ENCODE measurements around the gene PTPRE.

PTPRE gene

DNA sequence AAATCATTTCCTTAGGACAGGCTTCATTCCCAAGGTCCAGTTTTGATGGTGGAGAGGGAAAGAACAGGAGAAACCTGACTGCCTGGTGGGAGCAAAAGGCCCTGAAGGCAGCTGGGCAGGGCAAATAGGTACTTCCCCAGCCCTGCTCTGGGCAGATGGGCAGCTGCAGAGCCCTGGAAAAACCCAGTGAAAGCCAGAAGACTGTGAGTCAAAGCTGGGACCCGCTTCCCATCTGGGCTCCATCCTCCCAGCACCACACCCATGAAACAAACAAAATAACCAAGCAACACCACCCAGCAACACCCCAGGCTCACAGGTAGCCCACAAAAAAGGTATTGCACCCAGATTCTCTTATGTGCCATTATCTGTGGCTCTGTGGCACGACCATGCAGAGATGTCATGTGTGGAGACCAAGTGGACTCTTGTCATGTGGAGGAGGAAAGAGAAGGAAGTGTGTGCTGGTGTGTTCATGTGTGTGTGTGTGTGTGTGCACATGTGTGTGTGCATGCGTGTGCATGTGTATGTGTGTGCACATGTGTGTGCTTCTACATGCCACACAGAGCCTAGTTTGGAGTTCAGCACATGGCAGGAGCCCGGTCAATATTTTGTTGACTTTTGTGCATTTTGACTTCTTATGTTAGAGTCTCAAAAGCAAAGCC is 24.0 kb upstream of the PTPRE start:
- peak; percentile 85 for DNase-seq

DNA sequence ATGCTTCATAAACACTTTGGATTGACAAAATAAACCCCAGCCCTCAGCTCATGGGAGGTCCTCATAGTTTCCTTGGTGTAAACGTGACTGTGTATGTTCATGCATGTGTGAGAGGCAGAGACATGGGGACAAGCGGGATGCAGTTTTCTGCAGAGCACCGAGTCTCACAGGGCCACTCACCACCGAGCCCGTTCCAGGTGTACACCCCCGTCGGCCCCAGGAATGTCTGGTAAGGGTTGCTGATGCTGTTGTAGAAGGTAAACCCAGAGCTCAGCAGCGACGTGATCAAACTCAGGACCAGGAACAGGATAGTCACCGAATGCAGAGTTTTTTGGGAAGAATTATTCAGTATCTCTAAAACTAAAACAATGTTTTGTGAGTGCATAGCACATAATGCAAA is 23.4 kb upstream of the PTPRE start:
- no peak for DNase-seq

DNA sequence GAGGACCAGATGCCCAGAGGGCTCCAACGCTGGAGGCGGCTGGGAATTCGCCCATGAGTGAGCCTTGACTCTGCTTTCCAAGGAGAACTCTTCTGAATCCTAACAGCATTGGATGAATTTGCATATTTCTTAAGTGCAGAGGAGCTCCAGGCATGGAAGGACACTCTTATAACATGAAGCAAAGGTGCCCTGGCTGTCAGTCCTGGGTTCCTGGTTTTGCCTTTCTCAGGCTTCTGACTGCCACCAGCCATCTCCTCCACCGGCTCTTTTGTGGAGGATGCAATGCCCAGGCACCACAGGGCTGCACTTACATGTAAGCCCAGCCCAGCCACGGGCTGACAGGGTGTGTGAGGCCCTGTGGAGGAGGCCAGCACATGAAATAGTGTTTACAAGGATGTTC is 22.4 kb upstream of the PTPRE start:
- no peak for DNase-seq

DNA sequence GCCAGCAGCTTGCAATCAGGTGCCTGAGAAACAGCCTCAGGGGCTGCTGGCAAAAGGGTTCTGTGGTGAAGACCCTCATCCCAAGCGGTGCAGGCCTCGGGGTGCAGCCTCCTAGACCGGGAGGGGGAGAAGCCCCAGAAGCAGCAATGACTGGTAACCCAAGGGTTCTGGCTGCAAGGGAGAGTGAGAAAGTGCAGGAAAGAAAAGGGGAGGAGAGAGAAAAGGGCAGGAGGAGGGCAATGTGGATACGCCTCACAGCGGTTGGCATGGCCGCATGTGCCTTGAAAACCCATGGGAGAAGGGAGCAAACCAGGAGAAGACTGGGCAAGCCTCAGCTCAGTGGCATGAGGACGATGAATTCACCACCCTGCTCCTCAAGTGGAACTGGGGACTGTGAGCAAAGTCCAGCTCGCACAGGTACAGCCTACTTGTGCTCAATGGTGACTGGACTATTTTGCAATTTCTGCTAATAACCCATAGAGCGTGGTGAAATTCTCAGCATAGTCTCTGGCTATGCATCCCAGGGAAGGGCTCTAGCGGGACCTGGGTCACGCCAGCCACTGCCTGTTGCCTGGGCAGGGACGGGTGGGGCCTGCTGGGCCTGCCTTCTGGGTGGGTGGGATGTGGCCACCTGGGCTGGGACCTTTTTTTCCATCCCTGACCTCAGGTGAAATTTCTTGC is 20.4 kb upstream of the PTPRE start:
- no peak for DNase-seq

DNA sequence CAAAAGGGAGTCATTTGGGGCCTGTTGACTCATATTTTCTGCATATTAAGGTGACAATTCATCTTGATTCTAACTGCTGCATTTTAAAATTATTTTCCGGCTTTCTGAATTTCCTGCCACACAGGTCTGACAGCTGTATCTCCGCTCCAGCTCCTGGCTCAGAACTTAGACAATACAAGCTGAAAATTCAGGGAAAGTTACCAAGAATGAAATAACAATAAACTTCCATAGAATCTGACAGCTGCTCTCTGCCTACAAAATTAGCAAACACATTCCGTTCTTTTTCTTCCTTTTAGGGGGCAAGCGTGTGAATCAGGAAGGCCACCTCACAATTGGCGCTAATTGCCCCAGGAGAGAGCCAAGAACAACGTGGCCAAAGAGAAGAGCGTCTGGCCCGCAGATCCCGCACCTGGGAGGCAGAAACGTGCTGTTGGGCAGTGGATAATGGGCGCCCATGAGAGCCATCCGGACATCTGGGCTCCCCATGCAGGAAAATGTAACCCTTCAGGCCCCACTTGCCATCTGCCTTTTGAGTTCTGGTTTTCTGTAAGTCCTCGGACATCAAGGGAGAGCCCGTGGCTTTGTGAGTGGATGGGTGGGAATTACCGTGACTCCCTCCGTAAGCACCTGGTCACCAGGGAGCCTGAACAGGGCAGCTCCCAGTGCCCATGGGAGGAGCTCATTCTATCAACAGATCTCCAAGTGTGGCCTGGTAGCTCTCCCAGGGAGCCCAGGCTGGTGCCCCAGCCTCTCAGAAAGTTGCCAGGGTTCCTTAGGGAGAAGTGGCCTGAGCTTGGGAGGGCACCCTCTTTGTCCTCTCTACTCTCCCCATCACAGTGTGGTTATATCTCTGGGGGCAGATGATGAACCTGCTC is 19.1 kb upstream of the PTPRE start:
- DNase-seq, result no peak

DNA sequence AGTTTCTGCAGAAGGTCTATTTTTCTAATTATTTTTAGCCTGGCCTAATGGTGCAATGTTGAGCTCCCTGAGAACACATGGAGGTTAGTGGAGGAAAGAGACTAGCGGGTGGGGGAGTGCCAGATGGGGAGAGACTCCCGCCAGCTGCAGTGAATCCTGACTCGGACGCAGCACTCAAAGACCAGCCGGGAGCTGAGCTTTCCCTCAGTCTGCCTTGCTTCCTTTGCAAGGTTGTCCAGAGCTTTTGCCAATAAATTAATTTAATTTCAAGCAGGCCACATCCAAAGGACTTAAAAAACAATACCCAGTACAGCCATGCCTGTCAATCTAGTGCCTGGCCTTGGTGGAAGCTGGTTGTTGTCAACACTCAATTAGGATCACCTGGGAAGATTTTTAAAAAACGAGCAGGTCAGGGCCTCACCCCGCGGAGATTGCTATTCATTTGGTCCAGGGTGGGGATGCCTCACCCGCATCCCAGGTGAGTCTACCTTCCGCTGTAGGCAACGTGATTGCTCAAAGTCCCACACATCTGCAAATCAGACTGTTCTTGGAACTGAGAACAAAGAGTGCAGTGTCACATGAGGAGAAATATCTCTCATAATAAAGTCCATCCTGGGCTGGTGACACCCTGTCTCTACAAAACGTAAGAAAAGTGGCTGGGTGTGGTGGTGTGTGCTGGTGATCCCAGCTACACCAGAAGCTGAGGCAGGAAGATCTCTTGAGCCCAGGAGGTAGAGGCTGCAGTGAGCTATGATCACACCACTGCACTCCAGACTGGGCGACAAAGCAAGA is 18.2 kb upstream of the PTPRE start:
- DNase-seq, result no peak

DNA sequence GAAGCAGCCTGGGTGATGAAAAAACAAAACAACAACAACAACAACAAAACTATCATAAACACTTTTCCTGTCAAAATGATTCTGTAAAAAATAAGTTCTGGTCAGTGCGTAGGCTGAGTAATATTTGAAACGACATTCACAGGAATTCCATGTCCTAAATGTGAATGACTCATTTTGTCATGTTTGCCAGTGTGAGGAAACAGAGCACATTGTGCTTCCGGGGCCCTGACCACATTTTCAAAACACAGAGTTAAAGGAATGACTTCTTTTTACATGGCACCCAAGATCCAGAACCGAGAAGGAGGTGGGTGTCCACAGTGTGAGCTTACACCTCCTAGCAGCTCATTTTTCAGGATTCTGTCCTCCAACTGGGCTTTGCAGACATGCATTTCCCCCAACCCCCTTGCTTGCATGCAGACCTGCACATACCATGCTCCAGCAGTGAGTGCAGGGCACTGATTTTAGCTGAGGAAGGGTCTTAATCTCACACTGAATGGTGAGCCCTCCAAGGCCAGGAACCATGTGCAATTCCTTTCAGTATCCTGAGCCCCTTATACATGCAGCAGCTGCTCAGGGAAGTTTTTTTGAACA is 17.2 kb upstream of the PTPRE start:
- DNase-seq, result peak; percentile 82

DNA sequence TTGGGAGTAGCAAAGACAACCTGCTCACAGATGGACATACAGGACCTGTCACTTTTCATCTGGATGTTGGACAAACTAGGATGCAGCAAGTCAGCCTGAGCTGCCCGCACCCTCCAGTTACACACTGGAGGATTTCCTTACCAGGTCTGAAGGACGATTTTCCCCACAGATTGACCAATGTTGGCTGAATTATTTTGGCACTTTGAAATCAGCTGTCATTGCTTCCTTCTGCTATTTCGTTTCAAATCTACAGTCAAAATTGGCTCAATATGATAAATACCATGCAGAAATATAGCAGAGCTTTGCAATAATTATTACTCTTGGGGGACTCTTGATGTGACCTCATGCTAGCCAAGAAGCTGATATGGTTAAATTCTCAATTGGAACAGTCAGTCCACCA is 16.7 kb upstream of the PTPRE start:
- DNase-seq, result no peak

DNA sequence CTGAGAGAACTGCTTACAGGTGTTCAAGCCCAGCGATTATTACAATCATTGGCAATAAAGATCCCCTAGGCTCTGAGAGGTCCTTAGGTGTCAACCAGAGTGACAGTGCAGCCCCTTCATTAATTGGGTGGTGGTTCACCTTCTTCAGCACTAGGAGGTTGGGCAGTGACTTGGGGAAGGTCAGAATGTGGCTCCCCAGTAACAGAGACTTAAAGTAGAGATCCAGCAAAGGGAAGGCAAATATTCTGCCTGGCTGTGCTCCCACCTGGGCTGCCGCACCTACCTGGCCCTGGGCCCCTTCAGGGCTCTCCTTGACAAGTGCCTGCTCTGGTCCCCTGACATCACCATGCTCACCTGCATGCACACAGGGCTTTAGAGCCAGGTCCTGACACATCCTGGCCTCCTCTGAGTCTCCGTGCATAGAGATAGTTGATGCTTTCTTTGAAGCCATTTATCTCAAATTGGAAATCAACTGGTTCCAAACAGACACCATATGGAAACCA is 16.0 kb upstream of the PTPRE start:
- no peak for DNase-seq

DNA sequence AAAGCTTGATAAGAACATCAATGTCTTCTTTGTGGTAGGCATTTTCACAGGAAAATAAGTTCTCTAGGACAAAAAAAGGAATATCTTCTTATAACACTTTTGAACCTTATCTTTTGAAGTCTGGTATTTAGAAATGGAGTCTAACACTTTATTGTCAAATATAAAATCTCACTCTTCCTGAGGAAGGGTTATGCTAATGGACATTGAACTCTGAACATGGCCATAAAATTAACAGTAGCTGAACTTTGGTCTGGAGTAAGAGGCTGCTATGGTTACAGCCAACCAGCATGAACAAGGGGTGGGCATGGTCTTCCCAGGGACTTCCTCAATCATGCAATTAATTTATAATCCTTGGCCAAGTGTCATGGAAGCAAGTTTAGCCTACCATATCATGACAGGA is 14.2 kb upstream of the PTPRE start, which contains the start of gene CLRN3:
TSS of gene CLRN3 (minus strand) at position 199 of the 400 bp plus-strand sequence. CDS start at position 42, 157 bp downstream.
- DNase-seq, result no peak

DNA sequence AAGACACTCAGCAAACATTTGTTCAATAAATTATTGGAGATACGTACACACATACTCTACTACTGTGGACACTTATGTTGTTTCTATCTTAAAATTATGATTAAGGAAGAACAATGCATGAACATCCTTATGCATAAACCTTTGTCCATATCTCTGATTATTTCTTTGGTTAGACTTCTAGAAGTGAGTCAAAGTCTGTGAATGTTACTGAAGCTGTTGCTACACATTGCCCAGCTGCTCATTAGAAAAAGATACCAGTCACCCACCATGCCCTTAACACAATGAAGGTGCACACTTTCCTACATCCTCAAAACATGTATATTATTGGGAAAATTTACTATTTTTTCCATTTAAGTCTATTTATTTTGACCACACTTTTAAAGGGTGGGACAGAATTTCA is 12.8 kb upstream of the PTPRE start:
- no peak for DNase-seq

DNA sequence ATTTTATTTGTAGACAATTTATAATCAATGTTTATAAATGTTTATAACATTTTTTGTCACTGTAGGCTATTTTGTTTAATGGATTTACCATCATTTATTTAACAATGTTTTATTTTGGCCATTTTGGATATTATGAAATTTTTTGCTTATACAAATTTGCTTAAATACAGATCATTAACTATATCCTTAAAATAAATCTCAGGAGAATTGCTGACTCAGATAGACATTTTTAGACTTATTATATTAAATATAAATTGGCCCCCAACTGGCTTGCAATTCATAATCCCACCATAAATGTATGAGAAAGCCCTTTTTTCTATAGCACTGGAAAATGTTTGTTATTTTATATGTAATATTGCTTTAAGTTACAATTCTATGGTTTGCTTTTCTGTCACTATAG is 10.3 kb upstream of the PTPRE start:
- no peak for DNase-seq

DNA sequence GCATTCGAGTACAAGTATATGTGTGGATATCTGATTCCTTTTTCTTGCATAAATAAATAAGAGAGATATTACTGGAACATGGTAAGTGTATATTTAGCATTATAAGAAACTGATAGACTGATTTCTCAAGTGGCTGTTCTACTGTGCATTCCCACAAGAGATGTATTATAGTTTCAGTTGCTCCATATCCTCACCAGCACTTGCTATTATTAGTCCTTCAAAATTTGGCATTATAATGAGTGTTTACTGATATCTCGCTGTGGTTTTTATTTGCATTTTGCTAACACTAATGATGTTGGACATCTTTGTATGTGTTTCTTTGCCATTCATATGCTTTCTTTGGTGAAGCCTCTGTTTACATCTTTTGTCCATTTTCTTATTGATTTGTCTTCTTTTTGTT is 9.7 kb upstream of the PTPRE start:
- no peak for DNase-seq

DNA sequence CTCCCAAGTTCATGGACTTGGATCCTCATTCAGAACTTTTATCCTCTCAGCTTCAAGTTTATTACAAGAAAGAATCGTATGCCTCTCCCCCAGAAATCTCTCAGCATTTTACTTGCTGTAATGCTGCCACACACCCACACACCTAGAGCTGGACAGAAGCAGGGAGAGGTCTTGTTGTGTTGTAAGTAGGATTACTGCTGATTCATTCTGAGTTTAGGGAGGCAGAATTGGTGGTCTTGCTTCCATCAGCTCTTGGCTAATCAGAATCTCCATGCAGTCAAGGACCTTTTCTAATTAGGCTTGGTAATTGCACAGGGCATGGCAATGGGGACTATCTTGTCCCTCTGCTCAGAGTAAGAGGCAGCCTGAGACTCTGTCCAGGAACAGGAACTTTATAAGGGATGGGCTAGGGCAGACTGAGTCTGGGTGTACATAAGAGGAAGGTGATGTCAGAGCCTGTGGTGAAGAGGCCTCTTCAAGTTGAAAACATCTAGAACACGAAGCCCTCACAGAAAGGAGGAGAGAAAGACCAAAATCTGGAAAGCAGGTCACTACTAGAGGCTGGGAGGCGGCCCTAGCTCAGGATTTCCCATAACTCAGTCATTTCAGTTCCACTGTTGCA is 7.0 kb upstream of the PTPRE start:
- peak; percentile 79 for DNase-seq

DNA sequence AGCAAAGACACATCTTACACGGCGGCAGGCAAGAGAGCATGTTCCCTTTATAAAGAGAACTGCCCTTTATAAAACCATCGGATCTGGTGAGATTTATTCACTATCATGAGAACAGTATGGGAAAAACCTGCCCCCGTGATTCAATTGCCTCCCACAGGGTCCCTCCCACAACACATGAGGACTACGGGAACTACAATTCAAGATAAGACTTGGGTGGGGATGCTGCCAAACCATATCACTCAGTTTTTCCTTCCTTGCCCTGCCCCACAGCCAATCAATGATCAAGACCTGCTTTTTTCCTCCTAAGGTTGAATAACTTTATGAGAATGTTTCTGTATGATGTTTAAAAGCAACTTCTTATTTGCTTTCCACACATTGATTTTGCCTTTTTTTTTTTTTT is 3.1 kb upstream of the PTPRE start:
- DNase-seq, result no peak

DNA sequence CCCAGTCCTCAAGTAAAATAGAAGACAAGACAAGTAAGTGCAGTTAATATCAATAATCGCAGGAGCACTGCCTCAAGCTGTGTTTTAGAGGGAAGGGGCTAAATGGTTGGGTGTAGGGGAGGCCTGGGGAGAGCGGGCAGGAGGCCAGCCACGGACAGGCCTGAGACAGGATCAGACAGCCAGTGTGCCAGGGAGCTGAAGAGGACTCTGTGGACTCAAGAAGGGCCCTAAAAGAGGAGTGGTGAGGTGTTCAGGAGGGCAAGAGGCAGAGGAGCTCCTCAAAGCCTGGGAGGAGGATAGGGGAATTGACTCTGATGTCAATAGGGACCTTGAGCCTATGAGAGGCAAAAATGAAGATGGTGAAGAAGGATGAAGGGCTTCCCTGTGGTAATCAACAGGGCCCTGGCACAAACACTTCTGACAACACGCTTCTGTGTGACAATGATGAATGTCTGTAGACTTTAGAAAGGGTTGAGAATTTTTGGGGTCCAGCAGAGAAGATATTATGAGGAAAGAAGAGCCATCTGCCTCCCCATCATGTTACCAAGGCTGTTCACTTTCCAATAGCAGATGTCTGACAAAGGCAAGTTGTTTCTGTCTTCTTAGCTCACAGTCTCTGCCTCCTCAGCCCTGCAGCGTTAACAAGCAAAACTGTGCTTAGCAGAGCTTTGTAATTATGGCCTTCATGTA is 2.4 kb upstream of the PTPRE start:
- DNase-seq, result no peak

DNA sequence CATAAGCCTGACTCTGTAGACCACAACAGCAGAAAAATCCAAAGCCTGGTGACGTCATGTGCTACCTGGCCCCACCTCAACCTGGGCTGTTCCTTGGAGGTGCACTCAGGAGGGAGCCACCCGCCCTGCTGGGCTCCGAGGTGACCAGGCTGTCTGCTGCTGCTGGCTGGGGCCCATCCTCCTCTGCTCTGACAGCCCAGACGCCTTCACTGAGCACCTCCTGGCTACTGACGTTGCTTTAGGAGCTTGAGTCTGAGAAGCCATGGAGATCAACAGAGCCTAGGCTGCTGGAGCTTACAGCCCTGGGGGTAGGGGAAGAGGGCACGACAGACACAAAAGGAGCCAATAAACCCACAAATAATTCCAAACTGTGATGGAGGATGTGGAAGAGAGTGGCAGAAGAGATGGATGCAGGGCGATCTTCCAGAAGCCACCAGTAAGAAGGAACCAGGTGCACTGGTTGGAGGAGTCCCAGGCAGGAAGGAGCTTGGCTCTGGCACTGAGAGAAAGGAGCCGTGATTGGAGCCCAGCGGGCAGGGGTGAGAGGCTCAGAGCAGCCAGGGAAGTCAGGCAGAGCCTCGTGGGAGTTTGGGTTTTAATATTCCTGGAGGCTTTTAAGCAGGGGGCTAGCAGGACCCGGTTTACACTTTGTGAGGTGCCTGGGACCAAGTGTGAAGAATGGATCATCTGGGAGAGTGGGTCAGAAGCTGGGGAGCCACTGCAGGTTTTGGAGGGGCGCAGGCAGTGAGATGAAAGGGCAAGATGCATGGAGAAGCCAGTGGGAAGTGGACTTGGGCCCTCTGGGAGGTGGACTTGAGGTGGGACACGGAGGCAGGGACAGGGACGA is 1.7 kb upstream of the PTPRE start:
- DNase-seq, result no peak

DNA sequence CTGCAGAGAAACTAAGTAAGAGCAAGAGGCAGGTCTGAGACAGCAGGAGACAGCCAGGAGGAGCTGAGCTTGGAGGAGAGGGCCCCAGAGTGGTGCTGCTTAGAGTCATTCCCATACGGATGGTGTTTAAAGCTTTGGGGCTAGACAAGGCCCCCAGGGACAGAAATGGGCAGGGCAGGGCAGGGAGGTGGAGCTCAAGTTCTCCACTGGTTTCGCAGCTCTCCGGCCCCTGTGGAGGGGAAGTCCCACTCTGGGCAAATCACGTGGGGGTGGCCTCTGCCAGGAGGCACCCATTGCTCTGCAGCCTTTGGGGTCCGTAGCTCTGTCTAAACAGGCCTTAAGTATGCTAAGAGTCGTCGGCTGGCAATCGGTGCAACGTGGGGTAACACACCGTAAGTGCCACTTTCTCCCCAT is 1.0 kb upstream of the PTPRE start:
- peak; percentile 72 for DNase-seq

DNA sequence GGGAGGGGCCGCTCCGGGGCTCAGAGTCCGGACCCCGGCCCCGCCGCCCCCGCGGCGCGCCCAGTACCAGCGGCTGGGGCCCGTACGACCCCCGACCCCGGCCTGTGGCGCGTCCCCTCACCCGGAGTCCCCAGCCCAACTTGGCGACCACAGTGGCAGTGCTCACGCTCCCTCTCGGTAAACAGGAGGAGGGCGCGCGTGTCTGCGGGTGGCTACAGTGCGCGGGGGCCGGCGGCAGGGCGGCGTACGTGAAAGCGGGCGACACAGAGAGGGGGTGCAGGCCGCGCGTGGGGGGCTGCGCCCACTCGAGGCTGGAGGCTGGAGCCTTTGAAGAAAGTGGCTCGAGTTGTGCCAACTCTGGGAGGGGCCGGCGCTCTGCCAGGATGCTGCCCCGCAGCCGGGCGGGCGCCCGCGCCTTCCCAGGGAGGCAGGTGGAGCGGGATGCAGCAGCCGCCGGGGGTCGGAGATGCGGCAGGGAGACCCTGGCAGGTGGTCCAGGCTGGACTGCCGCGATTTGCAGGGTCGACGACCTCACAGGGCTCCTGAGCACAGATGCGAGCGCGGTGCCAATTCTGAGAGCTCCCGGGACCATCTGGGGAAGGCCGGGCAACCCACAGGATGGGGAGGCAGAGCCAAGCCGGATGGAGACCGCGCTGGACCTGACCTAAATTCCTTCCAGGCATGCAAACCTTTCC is 655 bp downstream of the PTPRE start:
- DNase-seq, result peak; percentile 47

Measured in suppressor macrophage treated with lipopolysaccharide for 4 hours (primary cell).